Stimulated activated memory B cell treated with anti-CD40 and anti-IgM and Interleukin-4, amounts not matched to agents 10 μg/mL and 1 μg/mL and 100 μg/mL, for 72 hours (primary cell): ENCODE data around the gene CYP4F3.
"Not testable (repeated sequence)": the region's sequence is repeated elsewhere in the genome, so short reads cannot be mapped to it uniquely, and the experiment has no call there.

Source experiments
- ATAC-seq: fragments of 150-1000 bp; cut with Tn5 transposase; 2 replicates; pipeline ENCODE4 v1.10.0; 2021
- H3K27ac Mint-ChIP-seq: one replicate; pipeline ENCODE4 v1.8.0; 2022; ENCODE audit warnings: mild to moderate bottlenecking, mixed read lengths
- H3K27me3 Mint-ChIP-seq: one replicate; pipeline ENCODE4 v1.8.0; 2022; ENCODE audit warnings: mixed read lengths
- H3K36me3 Mint-ChIP-seq: one replicate; pipeline ENCODE4 v1.8.0; 2022; ENCODE audit warnings: mixed read lengths
- H3K4me1 Mint-ChIP-seq: one replicate; pipeline ENCODE4 v1.8.0; 2022; ENCODE audit warnings: mixed read lengths
- H3K4me3 Mint-ChIP-seq: one replicate; pipeline ENCODE4 v1.8.0; 2022; ENCODE audit warnings: mild to moderate bottlenecking, moderate library complexity, mixed read lengths
- H3K9me3 Mint-ChIP-seq: one replicate; pipeline ENCODE4 v1.8.0; 2022; ENCODE audit warnings: mixed read lengths

The CYP4F3 gene

DNA sequence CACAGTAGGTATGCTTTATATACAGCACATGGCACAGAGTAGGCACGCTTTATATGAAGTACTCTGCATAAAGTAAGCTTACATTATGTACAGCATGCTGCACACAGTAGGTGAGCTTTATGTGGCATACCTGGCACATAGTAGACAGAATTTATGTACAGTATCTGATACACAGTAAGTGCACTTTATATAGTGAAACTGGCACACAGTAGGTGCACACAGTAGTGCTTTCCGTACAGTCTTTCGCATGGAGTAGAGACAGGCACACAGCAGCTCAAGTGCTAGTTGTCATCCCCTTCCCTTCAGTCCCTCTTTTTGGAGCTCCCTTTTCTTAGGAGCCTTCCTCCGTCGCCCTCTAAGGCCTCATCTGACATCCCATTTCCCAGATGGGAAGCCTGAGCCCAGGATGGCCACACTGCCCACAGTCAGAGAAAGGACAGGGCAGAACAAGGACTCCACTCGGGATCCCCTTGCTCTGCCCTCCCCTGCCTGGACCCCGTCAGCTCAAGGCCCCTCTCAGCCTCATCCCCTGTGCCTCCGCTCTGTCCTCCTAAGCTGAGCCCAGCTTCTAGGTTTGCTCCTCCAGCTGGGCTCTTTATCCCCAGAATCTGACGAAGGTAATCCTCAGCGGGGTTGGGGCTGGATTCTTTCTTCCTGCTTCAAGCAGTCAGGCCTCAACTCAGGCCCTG lies 31.3 kb downstream of the CYP4F3 start:
- no peaks in the 10 kb centered on the region for H3K27me3 Mint-ChIP-seq
- peaks cover 9% of the 10 kb centered on the region for H3K9me3 Mint-ChIP-seq
- ATAC-seq: no peak
- no peak overlapping the region for H3K4me3 Mint-ChIP-seq
- H3K36me3 Mint-ChIP-seq: no peaks in the 10 kb centered on the region
- no peak overlapping the region for H3K27ac Mint-ChIP-seq
- H3K4me1 Mint-ChIP-seq: no peaks in the 10 kb centered on the region

DNA sequence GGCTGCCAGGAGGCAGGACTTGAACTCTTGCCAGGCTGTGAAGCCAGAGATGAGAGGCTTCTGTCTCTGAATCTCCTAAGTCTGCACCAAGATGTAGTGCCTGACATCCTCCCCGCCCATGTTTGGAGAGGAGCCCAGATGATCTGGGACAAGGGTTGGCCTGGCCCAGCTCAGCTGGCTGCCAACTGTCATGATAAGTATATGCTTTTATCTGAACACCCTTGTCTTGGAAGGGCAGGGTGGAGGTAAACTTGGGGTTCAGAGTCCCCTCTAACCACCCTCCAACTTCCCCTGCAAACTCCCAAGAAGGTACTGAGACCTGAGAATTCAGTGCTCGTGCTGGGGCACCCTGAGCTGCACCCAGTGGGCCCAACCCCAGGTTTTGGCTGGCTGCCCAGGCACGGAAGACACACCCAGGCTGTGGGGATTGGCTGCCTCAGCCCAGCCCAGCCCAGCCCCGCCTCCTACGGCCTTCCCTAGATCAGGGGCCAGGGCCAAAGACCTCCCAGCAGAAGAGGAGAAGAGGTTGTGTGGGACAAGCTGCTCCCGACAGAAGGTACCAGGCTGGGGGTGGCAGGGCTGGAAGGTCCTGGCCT lies 32.0 kb downstream of the CYP4F3 start, which contains the start of gene CYP4F12:
TSS of gene CYP4F12 (plus strand) at position 508 of the 596 bp plus-strand sequence. CDS start 443 bp downstream, outside the sequence.
- Mint-ChIP-seq H3K9me3 (peaks cover 13% of the 10 kb centered on the region), H3K27me3 (peaks cover 6% of the 10 kb centered on the region), H3K27ac (no peak within 1 kb of the TSS), H3K4me3 (no peak within 1 kb of the TSS), H3K4me1 (no peaks in the 10 kb centered on the region), H3K36me3 (no peaks in the 10 kb centered on the region)
- ATAC-seq: peak; percentile 45

GRCh38 chr19:15673176-15673654 lies 32.5 kb downstream of the CYP4F3 start:
- no peaks in the 10 kb centered on the region for H3K4me1 Mint-ChIP-seq
- peaks cover 12% of the 10 kb centered on the region for H3K27me3 Mint-ChIP-seq
- H3K36me3 Mint-ChIP-seq: no peaks in the 10 kb centered on the region
- no peak overlapping the region for H3K4me3 Mint-ChIP-seq
- ATAC-seq: peak; percentile 54
- H3K27ac Mint-ChIP-seq: no peak overlapping the region
- peaks cover 16% of the 10 kb centered on the region for H3K9me3 Mint-ChIP-seq

- Mint-ChIP-seq H3K4me3 (no peak overlapping the region), H3K9me3 (peaks cover 16% of the 10 kb centered on the region), H3K36me3 (no peaks in the 10 kb centered on the region), H3K4me1 (no peaks in the 10 kb centered on the region), H3K27me3 (peaks cover 16% of the 10 kb centered on the region), H3K27ac (no peak overlapping the region)
- no peak for ATAC-seq
Observed at GRCh38 chr19:15675560-15675959, 34.9 kb downstream of the CYP4F3 start.

GRCh38 chr19:15679089-15679488 lies 38.4 kb downstream of the CYP4F3 start:
- H3K27ac Mint-ChIP-seq: no peak overlapping the region
- H3K4me1 Mint-ChIP-seq: no peaks in the 10 kb centered on the region
- peaks cover 33% of the 10 kb centered on the region for H3K27me3 Mint-ChIP-seq
- no peaks in the 10 kb centered on the region for H3K36me3 Mint-ChIP-seq
- H3K9me3 Mint-ChIP-seq: peaks cover 16% of the 10 kb centered on the region
- no peak overlapping the region for H3K4me3 Mint-ChIP-seq
- ATAC-seq: no peak

GRCh38 chr19:15679865-15680264 lies 39.2 kb downstream of the CYP4F3 start:
- H3K27ac Mint-ChIP-seq, ATAC-seq, H3K36me3 Mint-ChIP-seq, H3K4me1 Mint-ChIP-seq, H3K4me3 Mint-ChIP-seq: not testable (repeated sequence)
- Mint-ChIP-seq H3K27me3 (peaks cover 41% of the 10 kb centered on the region), H3K9me3 (peaks cover 12% of the 10 kb centered on the region)

DNA sequence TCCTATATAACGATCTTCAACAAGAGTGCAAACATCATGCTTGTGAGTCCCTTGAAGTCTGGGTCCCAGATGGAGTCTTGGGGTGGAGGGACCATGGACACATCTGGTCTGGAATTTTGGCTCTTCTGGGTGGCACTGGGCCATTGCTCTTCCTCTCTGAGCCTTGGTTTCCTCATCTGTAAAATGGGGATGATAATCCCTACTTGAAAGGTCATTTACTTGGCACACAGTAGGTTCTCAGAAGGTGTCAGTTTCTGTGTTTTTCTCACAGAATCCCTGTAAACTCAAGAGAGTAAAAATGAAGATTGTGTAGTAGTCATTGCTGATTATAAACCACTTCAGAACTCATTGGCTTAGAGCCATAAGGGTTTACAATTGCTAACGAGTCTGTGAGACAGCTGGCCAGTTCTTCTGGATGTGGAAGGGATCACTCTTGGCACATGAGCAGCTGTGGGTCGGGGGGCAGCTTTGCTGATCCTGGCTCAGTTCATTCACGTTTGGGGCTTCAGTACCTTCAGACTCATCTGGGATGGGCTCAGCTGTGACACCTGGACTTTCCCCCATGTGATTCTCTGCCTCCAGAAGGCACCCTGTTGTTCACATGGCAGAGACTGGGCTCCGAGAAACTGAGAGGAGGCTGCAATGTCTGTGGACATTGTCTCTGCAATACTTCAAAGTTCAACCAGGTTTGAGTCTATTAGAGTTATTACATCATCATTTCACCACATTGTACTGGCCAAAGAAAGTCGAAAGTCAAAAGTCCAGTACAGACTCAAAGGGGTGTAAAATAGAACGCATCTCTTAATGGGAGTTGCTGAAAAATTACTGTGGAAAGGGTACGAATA lies 40.0 kb downstream of the CYP4F3 start:
- no peaks in the 10 kb centered on the region for H3K36me3 Mint-ChIP-seq
- no peak overlapping the region for H3K4me3 Mint-ChIP-seq
- no peak for ATAC-seq
- H3K9me3 Mint-ChIP-seq: peaks cover 12% of the 10 kb centered on the region
- no peak overlapping the region for H3K27ac Mint-ChIP-seq
- H3K4me1 Mint-ChIP-seq: no peaks in the 10 kb centered on the region
- H3K27me3 Mint-ChIP-seq: peaks cover 44% of the 10 kb centered on the region

DNA sequence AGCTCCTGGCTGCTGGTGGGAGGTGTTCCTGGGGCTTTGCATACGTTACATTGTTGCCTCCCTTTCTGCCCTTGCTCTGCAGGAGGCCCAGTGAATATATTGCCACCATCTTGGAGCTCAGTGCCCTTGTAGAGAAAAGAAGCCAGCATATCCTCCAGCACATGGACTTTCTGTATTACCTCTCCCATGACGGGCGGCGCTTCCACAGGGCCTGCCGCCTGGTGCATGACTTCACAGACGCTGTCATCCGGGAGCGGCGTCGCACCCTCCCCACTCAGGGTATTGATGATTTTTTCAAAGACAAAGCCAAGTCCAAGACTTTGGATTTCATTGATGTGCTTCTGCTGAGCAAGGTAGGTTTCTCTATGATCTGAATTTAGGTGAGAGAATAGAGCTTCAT lies 42.7 kb downstream of the CYP4F3 start:
- peaks cover 41% of the 10 kb centered on the region for H3K27me3 Mint-ChIP-seq
- H3K4me1 Mint-ChIP-seq: no peaks in the 10 kb centered on the region
- no peaks in the 10 kb centered on the region for H3K36me3 Mint-ChIP-seq
- no peak for ATAC-seq
- no peak overlapping the region for H3K27ac Mint-ChIP-seq
- peaks cover 9% of the 10 kb centered on the region for H3K9me3 Mint-ChIP-seq
- H3K4me3 Mint-ChIP-seq: no peak overlapping the region

- no peak overlapping the region for H3K27ac Mint-ChIP-seq
- H3K4me1 Mint-ChIP-seq: no peaks in the 10 kb centered on the region
- H3K9me3 Mint-ChIP-seq: peaks cover 14% of the 10 kb centered on the region
- no peaks in the 10 kb centered on the region for H3K36me3 Mint-ChIP-seq
- H3K4me3 Mint-ChIP-seq: no peak overlapping the region
- H3K27me3 Mint-ChIP-seq: peaks cover 39% of the 10 kb centered on the region
- ATAC-seq: no peak
Observed at GRCh38 chr19:15684828-15685227, 44.1 kb downstream of the CYP4F3 start.

DNA sequence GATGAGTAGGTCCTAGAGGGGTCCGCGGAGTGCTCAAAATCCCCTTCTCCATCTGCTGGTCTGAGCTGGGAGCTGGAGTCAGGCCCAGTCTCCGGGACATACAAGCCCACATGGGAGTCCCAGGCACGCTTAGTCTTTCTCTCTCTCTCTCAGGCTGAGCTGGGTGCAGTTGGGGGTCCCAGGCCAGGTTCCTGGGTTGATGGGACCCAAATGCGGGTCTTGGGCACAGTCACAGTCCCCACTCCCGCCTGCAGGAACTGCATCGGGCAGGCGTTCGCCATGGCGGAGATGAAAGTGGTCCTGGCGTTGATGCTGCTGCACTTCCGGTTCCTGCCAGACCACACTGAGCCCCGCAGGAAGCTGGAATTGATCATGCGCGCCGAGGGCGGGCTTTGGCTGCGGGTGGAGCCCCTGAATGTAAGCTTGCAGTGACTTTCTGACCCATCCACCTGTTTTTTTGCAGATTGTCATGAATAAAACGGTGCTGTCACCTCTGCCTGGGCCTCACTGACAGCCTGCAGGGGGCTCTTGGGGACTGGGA lies 56.0 kb downstream of the CYP4F3 start:
- Mint-ChIP-seq H3K4me1 (no peaks in the 10 kb centered on the region), H3K27me3 (peaks cover 36% of the 10 kb centered on the region), H3K4me3 (no peak overlapping the region), H3K9me3 (peaks cover 2% of the 10 kb centered on the region), H3K36me3 (no peaks in the 10 kb centered on the region), H3K27ac (no peak overlapping the region)
- no peak for ATAC-seq

DNA sequence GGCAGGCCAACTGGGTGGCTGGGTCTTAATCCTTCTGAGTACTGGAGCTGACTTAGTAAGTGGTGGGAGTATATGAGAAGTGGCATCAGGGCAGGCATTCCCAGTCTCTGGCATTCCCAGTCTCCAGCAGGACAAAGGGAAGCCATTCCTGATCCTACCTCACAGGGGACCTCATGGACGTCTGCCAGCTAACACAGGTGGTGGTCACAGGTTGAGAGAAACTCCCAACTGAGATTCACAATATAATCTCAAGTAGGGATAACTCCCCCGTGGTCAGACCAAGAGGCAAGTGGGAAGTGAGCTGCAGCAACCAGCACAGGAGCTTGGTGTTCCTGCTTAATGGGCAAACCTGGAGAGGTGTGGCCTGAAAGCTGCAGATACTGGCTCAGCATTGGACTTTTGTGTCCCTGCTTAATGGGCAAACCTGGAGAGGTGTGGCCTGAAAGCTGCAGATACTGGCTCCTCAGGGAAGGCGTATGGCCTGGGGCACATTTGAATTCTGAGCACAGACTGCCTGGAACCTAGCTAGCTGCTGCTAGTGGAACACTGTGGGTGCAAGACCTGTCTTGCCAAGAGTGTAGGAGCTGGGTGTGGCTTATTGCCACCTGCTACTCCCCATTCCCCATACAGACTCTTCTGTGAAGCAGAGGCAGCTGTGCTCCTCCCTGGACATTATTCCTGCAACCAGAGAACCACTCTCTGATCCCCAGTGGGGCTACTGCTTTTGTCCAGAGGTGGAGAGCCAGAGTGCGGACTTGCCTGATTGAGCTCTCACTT lies 61.2 kb downstream of the CYP4F3 start:
- no peaks in the 10 kb centered on the region for H3K36me3 Mint-ChIP-seq
- no peak overlapping the region for H3K4me3 Mint-ChIP-seq
- no peak overlapping the region for H3K27ac Mint-ChIP-seq
- peaks cover 39% of the 10 kb centered on the region for H3K27me3 Mint-ChIP-seq
- H3K4me1 Mint-ChIP-seq: no peaks in the 10 kb centered on the region
- H3K9me3 Mint-ChIP-seq: no peaks in the 10 kb centered on the region
- peak; percentile 16 for ATAC-seq

DNA sequence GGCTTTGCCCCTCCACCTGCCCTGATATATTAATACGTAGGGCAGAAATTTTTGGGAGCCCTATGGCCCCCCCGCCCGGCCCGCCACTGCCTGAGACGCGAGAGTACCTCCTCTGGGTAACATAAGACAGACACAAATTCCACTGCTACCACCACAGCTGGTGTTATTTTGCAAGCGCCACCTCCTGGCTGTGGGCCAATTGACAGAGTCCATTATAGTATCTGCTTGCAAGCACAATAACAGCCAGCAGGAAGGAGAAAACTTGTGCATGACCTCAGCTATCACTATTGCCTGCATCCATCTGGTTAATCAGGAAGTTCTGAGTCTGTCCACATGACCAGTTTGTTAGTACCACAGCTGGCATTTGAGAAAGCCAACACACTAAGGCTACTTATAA lies 61.8 kb downstream of the CYP4F3 start:
- no peak overlapping the region for H3K4me3 Mint-ChIP-seq
- H3K27me3 Mint-ChIP-seq: peaks cover 33% of the 10 kb centered on the region
- H3K27ac Mint-ChIP-seq: no peak overlapping the region
- H3K36me3 Mint-ChIP-seq: no peaks in the 10 kb centered on the region
- no peaks in the 10 kb centered on the region for H3K9me3 Mint-ChIP-seq
- H3K4me1 Mint-ChIP-seq: no peaks in the 10 kb centered on the region
- ATAC-seq: no peak
